Stimulated activated CD8-positive, alpha-beta memory T cell treated with anti-CD3 and anti-CD28 coated beads, Interleukin-7, amount 100 ng/mL, for 24 hours (primary cell): ENCODE results near the gene UBN1.

Source experiments
- DNase-seq: peaks from one replicate; pipeline ENCODE4 v3.0.0-alpha.2; 2020; ENCODE audit warnings: low read depth

The UBN1 gene, protein sequence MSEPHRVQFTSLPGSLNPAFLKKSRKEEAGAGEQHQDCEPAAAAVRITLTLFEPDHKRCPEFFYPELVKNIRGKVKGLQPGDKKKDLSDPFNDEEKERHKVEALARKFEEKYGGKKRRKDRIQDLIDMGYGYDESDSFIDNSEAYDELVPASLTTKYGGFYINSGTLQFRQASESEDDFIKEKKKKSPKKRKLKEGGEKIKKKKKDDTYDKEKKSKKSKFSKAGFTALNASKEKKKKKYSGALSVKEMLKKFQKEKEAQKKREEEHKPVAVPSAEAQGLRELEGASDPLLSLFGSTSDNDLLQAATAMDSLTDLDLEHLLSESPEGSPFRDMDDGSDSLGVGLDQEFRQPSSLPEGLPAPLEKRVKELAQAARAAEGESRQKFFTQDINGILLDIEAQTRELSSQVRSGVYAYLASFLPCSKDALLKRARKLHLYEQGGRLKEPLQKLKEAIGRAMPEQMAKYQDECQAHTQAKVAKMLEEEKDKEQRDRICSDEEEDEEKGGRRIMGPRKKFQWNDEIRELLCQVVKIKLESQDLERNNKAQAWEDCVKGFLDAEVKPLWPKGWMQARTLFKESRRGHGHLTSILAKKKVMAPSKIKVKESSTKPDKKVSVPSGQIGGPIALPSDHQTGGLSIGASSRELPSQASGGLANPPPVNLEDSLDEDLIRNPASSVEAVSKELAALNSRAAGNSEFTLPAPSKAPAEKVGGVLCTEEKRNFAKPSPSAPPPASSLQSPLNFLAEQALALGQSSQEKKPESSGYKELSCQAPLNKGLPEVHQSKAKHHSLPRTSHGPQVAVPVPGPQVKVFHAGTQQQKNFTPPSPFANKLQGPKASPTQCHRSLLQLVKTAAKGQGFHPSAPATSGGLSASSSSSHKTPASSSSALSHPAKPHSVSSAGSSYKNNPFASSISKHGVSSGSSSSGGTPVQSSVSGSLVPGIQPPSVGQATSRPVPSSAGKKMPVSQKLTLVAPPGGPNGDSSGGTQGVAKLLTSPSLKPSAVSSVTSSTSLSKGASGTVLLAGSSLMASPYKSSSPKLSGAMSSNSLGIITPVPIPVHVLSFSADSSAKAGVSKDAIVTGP (N-terminal part only)

DNA sequence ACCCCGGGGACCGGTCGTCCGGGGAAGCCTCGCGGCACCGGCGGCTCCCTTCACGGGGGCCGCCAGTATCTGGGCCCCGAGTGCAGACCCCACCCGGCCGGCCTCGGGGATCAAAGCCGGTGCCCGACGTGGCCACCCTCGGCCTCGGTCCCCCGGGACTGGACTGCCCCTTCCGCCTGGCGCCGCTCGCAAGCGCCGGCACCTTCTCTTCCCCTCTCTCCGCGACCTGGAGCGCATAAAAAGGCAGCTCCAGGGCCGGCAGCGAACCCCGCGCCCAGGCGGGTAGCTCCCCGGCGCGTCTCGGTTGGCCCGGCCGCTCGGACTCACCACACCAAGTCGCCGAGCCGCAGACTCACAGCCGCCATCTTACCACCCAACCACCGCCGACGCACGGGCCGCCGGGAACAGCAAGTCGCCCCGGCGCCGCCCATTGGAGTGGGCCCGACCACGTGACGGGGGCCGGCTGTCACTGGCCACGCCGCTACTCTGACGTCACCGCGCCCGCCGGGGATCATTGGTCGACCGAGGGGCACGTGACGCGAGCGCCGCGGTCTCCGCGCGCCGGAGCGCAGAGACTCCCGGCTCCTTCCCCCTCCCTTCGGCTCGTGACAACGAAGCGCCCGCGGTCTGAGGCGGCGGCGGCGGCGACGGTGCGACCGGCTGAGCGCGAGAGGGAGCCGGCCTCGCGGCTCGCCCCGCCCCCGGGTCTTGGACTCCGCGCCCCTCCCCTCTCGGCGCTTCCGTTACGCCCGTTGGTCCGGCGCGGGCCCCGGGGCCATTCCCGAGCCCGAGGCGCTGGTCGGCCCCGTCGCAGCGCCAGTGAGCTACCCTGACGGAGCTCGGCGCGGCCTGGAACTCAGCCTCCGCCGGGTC lies at the start of gene UBN1, which contains the start of gene GLYR1:
TSS of gene UBN1 (plus strand) at position 581 of the 873 bp plus-strand sequence. CDS start 5,437 bp downstream, outside the sequence.
TSS of gene GLYR1 (minus strand) at position 388 of the 873 bp plus-strand sequence. CDS start at position 365, 23 bp downstream.
- peak; percentile 99 for DNase-seq

DNA sequence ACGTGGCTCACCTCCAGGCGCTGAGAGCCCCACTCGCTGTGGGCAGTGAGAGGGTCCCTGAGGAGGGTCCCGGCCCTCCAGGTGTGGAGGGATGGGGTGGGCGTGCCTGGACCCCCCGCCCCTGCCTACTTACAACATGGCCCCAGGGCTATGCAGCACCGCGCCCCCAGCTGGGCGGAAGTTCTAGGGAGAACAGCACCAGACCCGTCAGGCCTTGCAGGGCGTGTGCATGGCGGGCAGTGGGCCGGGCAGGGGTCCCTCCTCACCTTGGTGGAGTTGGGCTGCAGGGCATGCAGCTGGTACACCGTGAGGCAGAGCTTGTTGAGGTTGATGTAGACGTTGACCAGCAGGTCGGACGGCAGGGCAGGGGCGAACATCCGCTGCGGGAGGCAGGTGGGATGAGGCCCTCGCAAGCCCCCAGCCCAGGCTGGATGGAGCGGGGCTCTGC lies 49.5 kb upstream of the UBN1 start:
- no peak for DNase-seq

DNA sequence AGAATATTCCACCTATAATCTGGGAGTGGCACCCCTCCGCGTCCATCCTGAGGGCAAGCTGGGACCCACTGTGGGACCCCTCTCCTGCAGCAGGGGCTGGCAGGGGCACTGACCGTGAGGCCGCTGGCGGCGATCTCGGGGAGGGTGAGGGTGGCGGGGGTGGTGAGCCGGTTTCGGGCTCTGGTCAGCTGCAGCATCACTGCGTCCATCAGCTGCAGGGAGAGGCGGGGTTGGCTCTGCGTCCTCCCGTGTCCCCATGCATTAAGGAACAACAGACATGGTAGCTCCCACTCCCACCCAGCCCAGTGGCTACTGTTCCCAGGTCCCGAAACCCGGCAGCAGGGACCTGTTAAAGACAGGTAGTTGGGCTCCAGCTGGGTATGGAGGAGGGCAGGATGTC lies 48.8 kb upstream of the UBN1 start:
- no peak for DNase-seq

DNA sequence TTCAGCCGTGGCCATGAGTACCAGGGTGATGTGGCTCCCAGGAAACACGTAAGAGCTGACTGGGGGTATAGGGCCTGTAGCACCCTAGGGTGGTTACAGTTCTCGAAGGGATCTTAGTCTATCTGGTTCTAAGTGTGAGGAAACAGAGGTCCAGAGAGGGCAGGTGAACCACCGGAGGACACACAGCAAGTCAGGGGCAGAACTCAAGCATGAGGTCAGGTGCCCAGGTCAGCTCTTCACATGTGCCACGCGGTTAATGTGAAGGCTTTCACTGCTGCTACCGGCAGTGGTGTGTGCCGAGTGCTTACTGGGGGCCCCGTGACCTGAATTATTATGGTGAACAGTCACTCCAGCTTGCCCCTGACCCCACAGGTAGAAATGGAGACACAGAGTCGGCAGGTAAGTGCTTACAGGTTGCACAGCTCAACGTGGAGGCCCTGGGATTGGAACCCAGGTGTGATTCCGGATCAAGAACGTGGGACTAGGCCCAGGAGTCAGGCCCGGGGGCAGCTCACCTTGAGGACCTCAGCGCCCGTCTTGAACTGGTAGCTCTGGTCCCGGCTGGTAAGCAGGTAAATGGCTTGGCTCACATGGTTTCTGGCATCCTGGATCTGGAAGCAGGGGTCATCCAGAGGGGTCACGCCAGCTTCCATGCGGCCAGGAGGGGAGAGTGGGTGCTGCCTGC lies 48.0 kb upstream of the UBN1 start:
- no peak for DNase-seq

DNA sequence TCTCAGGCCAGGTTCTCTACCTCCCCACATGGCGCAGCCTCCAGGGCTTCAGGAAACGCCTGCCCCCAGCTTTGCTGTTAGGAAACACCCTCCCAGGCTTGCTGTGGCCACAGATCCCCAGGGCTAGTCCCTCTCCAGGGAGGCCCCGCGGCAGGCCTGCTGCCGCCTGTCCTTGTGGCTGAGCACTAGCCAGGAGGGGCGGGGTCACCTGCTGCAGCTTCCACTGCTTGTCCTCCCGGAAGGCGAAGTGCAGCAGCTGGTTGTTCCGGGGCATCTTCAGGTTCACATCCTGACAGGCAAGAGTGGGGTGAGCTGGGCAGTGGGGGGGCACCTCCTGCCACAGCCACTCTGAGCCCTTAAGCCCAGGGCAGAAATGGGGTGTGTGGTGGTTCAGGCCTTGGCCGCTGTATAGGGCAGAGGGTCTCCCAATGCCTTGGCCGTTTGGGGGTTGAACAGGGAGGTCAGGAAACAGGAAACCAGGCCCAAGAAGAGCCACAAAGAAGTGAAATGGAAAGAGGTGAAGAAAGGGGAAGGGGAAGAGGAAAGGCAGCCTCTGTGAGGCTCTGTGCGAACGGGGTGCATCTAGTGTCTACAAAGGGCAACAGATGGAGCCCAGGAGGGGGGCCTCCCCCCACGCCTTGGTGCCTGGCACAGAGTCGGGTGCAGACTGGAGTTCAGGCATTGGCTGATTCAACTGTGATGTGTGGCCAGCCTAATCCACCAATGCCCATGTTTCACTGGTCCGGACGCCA lies 46.8 kb upstream of the UBN1 start:
- DNase-seq: no peak

DNA sequence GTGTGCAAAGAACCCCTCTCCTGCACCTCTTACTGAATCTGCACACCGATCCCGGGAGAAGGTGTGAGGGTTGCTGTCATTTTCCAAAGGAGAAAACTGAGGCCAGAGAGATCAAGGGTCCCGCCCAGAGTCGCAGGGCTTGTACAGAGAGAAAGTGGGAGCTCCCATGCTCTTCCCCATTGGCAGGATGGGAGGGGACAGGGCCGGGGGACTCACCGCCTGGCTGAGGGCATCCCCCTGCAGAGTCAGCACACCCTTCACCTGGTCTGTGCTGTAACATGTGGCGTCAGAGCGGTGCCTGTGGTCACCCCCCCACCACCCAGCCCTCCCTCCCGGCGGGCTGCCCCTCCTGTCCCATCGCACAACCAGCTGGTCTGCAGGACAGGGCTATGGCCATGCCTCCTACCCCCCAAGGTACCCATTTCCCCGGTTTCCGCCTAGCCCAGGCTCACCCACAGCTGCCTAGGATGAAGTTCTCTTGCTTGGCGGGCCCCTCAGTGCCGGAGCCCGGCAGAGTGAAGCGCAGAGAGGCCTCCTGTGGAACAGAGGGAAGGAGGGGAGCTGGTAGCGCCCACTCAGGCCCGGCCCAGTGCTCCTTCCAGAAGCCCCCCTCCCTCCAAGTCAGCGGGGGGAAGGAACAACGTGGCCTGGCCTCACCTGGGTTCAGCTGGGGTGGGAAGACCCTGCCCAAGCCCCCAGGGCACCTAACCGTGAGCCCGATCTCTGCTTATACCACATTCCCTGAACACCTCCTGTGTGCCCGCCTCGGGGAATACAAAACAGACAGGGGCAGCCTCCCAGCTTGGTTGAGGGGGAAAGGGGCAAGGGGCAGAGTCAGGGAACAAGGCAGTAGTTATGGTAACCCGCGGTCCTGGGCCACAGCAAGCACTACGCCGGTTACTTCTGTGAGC lies 46.0 kb upstream of the UBN1 start:
- no peak for DNase-seq

DNA sequence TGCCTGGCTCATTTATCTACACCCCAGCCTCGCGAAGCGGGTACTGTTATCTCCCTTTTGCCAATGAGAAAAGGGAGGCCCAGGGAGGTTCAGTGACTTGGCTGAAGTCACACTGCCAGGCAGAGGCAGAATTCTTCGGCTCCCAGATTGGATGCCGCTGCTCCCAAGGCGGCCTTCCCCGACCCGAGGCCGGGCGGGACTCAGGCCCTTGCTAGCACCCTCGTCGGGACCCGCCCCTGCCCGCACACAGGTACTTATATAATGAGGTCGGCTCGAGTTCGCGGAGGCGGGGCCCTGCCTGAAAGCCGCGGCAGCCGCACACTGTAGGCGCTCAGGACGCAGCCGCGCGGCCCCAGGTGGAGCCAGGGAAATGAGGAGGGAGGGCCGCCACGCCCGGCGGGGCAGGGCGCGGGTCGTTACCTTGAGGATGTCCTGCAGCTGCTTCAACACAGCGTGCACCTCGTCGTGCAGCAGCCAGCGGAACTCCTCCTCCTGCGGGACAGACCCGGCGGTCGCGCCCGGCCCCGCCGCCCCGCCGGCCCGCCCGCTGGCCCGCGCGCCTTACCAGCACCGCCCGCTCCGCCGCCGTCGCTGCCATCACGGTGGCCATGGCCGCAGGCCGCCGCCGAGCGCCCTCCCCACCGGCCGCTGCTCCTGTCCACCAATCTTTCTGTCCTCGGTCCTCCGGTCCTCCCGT lies 45.2 kb upstream of the UBN1 start, which contains the start of gene ROGDI:
TSS of gene ROGDI (minus strand) at position 672 of the 697 bp plus-strand sequence. CDS start at position 610, 62 bp downstream.
- DNase-seq: peak; percentile 27

DNA sequence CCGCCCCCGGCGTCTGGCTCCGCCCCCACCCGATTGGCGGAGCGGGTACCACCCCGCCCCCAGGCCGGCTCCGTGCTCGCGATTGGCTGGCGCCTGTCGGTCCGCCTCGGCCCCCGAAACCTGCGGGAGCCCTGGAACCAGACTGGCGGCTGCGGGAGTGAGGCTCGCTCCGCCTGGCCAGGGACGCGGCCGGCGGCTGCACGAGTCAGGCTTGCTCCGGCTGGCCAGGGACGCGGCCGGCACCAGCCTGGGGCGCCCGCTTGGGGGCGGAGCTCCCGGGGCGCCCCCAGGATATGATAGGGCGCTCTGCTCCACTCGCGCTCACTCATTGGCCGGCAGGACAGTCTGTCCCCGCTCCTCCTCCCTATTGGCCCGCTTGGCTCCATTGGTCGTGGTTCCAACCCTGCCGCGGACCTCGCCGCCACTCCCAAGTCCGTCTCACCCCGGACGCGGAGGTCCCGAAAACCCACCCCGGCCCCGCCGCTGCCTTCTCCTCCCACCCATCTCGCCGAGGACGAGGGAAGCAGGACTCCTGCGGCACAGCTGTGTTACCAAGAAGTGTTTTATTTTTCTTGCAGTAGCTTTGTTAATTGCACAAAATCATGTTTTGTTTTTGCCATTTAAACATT lies 44.5 kb upstream of the UBN1 start:
- peak; percentile 71 for DNase-seq

DNA sequence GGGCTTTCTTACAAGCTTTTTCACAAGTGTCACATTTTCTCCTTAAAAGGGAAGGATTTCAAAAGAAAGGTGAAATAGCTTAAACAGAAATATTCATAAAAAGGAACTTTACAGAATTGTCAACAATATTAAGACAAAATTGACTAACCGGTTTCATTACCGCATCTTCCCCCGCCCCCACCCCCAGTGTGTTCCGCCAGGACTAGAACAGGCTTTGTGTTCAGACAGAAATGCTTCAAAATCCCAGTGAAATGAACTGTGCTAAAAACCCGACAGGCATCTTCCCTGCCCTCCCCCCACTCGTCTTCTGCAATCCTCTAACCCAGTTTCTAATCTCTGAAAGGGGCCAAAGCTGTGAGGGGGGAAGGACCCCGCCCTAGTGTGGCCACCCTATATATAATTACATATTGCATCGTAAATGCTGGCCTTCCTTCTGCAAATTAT lies 43.9 kb upstream of the UBN1 start:
- no peak for DNase-seq

DNA sequence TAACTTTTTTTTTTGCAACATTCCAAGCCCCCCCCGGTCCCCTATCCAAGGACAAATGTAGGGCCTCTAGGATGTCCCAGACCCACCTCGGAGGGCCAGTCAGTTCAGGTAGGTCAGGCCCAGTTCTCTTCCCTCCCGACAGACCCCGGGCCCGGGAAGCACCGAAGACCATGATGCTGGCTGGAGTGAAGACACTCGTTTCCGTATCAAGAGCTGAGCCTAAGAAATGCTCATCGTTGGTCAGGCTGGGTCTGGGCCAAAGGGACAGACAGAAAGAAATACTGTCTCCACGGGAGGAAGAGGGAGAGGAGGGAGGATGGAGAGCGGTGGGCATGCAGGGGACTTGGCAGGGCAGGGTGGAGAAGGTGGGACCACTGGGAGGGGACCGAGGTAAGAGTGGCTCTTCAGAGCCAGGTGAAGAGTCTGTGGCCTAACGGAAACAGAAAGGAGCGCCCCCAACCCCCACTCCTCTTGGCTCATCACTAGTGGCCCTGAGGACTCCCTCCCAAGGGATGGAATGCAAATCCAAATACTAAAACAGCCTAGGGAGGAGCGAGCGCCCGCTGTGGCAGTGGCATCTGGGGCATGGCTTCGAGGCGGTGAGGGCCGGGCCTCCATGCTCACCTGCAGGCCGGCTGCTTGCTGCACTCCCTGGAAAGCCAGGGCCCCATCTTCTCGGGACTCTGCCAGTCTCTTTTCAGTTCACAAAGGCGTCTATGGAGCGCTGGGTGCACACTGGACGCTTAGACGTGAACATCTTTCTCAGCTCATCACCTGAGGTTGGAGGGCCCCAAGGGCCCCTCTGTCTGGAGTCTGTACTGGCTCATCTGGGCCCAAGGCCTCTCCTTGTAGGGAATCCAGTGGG lies 43.2 kb upstream of the UBN1 start:
- no peak for DNase-seq

DNA sequence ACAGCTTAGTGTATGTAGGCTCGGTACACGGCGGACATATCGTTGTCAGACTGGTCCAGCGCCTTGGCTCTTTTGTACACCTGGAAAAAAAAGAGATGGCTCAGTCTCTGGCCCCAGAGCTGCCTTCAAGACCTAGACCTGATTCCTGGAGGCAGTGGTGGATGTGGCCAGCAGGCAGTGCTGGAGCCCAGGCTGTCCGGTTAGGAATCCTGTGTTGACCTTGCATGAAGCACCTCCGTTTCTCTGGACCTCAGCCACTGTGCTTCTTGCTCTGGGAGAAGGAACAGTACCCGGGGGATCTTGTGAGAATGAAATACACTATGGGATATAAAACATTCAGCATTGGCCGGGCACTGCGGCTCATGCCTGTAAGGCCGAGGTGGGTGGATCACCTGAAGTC lies 42.0 kb upstream of the UBN1 start:
- DNase-seq: no peak

DNA sequence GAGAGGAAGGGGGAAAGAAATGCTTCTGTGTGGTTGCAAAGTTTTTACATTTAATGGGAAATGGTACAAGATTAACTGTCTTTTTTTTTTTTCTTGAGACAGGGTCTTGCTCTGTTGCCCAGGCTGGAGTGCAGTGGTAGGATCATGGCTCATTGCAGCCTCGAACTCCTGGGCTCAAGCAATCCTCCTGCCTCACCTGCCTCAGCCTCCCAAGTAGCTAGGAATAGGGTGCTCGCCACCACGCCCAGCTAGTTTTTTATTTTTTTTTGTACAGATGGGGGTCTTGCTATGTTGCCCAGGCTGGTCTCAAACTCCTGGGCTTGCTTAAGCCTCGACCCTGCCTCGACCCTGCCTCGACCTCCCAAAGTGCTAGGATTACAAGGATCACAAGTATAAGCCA lies 41.0 kb upstream of the UBN1 start:
- DNase-seq: no peak

DNA sequence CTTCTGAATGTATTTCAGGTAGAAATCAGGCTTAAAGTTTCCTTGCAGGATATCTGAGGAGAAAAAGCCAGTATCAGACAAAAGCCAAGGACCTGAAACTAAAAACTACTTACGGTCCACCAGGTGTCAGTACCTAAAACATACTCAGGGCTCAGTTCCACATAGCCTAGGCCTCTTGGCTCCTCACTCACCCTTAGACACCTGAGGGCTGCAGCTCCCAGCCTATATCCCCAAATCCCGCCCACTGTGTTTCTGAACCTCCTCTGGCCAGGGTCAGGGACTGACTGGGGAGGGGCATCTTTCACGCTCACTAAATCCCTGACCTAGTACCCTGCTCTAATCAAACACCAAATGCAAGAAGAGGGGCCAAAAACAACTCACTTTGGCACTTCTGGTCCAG lies 36.0 kb upstream of the UBN1 start:
- no peak for DNase-seq

DNA sequence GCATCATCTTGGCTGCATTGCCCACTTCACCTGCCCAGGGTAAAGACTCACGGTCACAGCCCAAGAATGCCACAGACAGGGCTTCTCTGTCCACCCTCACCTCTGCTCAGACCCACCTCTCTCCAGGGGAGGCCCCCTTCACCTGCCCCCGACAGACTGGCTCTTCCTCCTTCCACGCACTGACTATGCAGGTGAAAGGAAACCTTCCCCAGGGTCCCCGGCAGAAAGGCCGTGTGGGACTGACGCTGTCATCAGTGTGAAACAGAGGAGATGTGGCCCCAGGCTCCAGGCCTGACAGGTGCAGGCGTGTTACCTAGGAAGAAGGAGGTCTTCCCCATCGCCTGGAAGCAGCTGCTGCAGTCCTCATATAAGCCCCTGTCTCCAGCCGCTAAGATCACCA lies 35.5 kb upstream of the UBN1 start:
- DNase-seq: no peak

DNA sequence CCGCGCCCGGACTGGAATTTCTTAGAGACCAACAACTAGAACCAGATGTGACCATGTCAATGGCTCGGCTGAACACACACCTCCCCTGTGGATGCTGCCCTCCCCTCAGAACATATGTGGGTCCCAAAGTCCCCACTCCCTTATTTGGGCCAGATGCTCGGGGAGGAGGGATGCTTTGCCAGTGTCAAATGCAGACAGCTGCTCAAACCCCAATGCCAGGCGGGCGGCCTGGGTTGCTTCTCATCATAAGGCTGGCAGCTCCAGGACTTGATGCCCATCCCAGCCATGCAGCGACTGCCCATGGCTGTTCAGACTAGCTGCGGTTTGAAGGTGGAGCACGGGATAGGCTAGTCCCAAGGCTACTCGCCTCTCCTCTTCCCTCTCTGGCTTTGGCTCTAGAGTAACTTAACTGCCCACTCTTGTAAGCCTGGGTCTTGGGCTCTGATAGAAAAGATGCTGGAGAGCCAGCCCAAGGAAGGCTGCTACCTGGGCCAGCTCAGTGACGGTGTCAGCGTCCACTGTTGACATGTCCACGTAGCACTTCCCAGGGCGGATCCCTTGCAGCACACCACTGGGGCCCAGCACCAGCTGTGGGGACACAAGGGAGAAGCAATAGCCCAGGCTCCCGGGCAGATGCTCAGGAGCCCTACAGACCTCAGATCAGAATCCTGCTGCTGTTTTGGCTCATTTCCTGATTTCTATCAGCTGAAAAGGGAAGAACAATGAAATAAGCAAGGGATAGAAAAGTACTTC lies 33.9 kb upstream of the UBN1 start:
- no peak for DNase-seq

DNA sequence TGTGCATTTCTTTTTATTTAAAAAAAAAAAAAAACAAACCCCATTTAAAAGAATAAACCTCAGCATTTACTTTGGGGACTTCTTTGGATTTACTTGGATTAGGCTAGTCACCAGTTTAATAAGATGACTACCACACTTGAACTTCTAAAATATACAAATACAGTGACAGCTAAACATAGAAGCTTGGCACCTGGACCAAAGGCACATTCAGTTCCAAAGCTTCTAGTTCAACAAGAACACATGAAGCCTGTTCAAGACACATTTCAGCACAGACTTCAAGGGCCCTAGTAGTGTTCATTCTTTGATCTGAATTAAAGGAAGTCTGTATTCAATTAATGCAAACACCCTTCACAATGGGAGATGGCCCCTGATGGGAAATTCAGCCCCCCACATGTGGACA lies 33.2 kb upstream of the UBN1 start:
- DNase-seq: no peak
